ENCODE data around the gene RIT1. TPM values are rescaled to one million over a fixed set of nuclear protein-coding genes. Genes with fewer than 3 reads are reported as not detected.
A peak's percentile ranks its signal among the peaks of the same experiment; 100 is the strongest.

Gene RIT1
- total and polyA plus RNA-seq, 9 donors = 19.2 to 37.0 (median 25.6) TPM

DNA sequence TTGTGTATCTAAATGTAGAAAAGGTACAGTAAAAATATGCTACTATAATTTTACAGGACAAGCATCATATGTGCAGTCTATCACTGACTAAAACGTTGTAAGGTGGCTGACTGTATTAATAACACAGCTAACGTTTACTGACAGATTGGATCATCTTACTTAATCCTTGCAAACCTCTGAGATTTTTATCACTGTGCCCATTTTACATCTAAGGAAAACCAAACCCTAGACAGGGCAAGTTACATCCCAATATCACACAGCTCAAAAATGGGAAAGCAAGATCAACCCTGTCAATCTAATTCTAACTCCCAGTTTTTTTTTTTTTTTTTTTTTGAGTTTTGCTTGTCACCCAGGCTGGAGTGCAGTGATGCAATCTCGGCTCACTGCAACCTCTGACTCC lies 7.5 kb upstream of the RIT1 start:
- Histone ChIP-seq H3K9me3 (replicated peaks; ENCODE audit: control insufficient read depth, low read depth, low read length) (no peaks in the 10 kb centered on the region), H3K27ac (ENCODE audit: low read length) (no peak overlapping the region), H3K27me3 (ENCODE audit: control insufficient read depth, insufficient read depth, low read length) (no peaks in the 10 kb centered on the region), H3K36me3 (ENCODE audit: control insufficient read depth, insufficient read depth, low read length) (peaks cover 75% of the 10 kb centered on the region), H3K4me3 (ENCODE audit: low read length) (no peak overlapping the region), H3K4me1 (ENCODE audit: control insufficient read depth, insufficient read depth, low read length) (no peaks in the 10 kb centered on the region)
- DNase-seq = no peak
- 80% methylated on average over 2 of the region's 3 CpGs for WGBS (ENCODE audit: insufficient coverage)

DNA sequence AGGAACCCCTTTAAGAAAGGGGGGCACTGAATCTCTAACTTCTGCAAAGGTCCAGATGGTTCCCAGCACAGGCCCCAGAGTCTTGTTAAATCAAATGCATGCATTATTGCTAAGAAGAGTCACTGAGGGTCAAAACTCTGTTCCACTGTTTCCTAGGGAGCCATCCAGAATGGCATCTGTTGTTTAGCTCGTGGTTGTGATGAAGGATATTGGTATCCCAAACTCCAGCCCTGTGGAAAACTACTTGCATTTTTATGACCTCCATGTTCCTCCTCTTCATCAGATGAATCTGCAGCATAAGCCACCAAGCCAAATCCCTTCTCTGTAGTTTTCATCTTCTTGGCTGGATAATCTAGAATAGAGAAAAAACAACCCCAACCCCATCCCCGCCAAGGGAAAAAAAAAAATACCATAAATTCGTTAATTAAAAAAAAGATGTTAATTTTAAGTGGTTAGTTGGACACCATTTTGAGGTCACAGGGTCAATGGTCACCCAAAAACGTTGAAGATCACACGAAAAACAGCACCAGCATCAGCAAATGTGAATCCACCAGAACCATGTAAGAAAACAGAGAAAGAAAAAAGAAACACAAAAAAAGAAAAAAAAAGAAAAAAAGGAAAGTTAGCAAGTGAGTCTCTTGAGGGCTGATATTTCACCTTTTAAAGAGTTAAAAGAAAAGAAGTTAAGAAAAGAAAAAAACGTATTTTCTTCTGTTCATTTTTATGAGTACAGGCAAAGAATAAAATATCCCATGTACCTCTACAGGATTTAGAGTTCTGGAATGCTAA lies 3.0 kb upstream of the RIT1 start:
- Histone ChIP-seq H3K27me3 (ENCODE audit: control insufficient read depth, insufficient read depth, low read length) (no peaks in the 10 kb centered on the region), H3K4me1 (ENCODE audit: control insufficient read depth, insufficient read depth, low read length) (peaks cover 8% of the 10 kb centered on the region), H3K36me3 (ENCODE audit: control insufficient read depth, insufficient read depth, low read length) (peaks cover 56% of the 10 kb centered on the region), H3K4me3 (ENCODE audit: low read length) (no peak overlapping the region), H3K9me3 (replicated peaks; ENCODE audit: control insufficient read depth, low read depth, low read length) (no peaks in the 10 kb centered on the region), H3K27ac (ENCODE audit: low read length) (no peak overlapping the region)
- WGBS (ENCODE audit: insufficient coverage) = no CpG with 5 or more reads among the region's 6 CpGs
- DNase-seq = no peak

DNA sequence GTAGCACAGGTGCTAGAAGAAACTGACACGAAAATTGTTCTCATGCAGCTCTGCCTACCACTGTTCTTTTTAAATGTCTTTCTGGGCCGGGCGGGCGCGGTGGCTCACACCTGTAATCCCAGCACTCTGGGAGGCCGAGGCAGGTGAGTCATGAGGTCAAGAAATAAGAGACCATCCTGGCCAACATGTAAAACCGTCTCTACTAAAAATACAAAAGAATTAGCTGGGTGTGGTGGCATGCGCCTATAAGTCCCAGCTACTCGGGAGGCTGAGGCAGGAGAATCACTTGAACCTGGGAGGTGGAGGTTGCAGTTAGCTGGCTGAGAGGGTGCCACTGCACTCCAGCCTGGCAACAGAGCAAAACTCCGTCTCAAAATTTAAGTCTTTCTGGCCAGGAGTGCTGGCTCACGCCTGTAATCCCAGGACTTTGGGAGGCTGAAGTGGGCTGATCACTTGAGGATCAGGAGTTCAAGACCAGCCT lies 947 bp upstream of the RIT1 start:
- H3K4me3 ChIP-seq (ENCODE audit: low read length) = no peak overlapping the region
- no peaks in the 10 kb centered on the region for H3K27me3 ChIP-seq (ENCODE audit: control insufficient read depth, insufficient read depth, low read length)
- H3K4me1 ChIP-seq (ENCODE audit: control insufficient read depth, insufficient read depth, low read length) = peaks cover 8% of the 10 kb centered on the region
- WGBS (ENCODE audit: insufficient coverage) = 60% methylated on average over 1 of the region's 11 CpGs
- peak overlapping the region; percentile 82 for H3K27ac ChIP-seq (ENCODE audit: low read length)
- peaks cover 62% of the 10 kb centered on the region for H3K36me3 ChIP-seq (ENCODE audit: control insufficient read depth, insufficient read depth, low read length)
- H3K9me3 ChIP-seq (replicated peaks; ENCODE audit: control insufficient read depth, low read depth, low read length) = no peaks in the 10 kb centered on the region
- no peak for DNase-seq

DNA sequence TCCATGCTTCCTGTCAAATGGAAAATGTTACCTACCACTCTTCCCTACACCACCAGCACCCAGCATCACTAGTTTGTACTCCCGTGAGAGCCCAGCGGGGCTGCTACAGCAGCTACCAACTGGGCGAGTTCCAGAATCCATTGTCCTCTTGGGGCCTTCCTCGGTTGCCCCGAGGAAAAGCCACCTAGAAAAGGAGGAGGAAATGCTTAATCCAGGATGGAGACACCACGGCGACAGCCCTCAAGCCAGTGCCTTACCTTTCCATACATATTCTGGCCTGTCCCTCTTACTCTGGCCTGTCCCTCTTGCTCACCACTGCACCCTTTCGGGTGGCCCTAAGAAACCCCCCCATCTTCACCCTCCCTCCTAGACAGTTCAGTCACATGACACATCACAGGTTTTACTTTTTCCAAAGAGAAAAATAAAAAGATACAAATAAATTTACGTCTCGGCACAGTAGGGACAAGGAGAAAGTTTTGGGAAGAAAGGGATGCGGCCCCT lies 478 bp downstream of the RIT1 start:
- WGBS (ENCODE audit: insufficient coverage) = 8% methylated on average over 3 of the region's 11 CpGs
- peaks cover 55% of the 10 kb centered on the region for H3K36me3 ChIP-seq (ENCODE audit: control insufficient read depth, insufficient read depth, low read length)
- no peaks in the 10 kb centered on the region for H3K27me3 ChIP-seq (ENCODE audit: control insufficient read depth, insufficient read depth, low read length)
- peak; percentile 61 for DNase-seq
- H3K9me3 ChIP-seq (replicated peaks; ENCODE audit: control insufficient read depth, low read depth, low read length) = no peaks in the 10 kb centered on the region
- H3K27ac ChIP-seq (ENCODE audit: low read length) = peak overlapping the region; percentile 82
- peaks cover 8% of the 10 kb centered on the region for H3K4me1 ChIP-seq (ENCODE audit: control insufficient read depth, insufficient read depth, low read length)
- peak overlapping the region; percentile 69 for H3K4me3 ChIP-seq (ENCODE audit: low read length)

DNA sequence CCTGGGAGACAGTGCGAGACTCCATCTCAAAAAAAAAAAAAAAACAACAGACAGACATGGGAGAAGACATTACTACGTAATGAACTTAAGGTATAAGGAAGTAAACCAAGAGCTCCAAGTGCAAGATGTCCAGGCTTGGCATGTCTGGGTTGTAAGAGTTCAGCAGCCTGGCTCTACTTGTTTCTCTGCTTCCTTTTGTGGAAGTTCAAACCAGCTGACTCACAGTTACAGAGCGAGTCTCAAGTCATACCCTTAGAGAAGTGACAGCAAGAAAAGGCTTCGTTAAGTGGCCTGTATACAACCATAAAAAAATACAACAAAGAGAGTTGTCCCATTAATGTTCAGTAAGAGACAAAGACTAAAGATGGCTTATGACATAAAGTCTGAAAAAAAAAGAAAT lies 1.3 kb downstream of the RIT1 start:
- Histone ChIP-seq H3K4me3 (ENCODE audit: low read length) (no peak overlapping the region), H3K27ac (ENCODE audit: low read length) (no peak overlapping the region), H3K4me1 (ENCODE audit: control insufficient read depth, insufficient read depth, low read length) (peaks cover 8% of the 10 kb centered on the region), H3K9me3 (replicated peaks; ENCODE audit: control insufficient read depth, low read depth, low read length) (no peaks in the 10 kb centered on the region), H3K36me3 (ENCODE audit: control insufficient read depth, insufficient read depth, low read length) (peaks cover 52% of the 10 kb centered on the region), H3K27me3 (ENCODE audit: control insufficient read depth, insufficient read depth, low read length) (no peaks in the 10 kb centered on the region)
- DNase-seq = peak; percentile 59
- WGBS (ENCODE audit: insufficient coverage) = no CpG with 5 or more reads among the region's 4 CpGs

DNA sequence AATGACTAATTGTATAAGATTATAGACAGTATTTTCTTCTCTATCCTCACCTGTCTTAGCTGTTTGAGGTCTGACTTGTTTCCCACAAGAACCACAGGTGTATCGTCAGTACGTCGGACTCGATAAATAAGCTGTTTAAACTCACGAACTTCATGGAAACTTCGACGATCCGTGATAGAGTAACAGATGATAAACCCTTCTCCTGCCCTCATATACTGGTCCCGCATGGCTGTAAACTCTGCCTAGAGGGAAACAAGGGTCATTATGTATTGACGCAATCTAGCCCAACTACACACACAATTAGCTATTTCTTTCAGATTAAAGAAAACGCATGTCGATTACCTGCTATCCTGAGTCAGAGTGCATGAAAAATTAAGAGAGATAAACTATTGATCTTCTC lies 6.9 kb downstream of the RIT1 start:
- 96% methylated on average over 9 of the region's 12 CpGs for WGBS (ENCODE audit: insufficient coverage)
- Histone ChIP-seq H3K36me3 (ENCODE audit: control insufficient read depth, insufficient read depth, low read length) (peaks cover 68% of the 10 kb centered on the region), H3K27ac (ENCODE audit: low read length) (no peak overlapping the region), H3K9me3 (replicated peaks; ENCODE audit: control insufficient read depth, low read depth, low read length) (no peaks in the 10 kb centered on the region), H3K4me1 (ENCODE audit: control insufficient read depth, insufficient read depth, low read length) (no peaks in the 10 kb centered on the region), H3K4me3 (ENCODE audit: low read length) (no peak overlapping the region), H3K27me3 (ENCODE audit: control insufficient read depth, insufficient read depth, low read length) (no peaks in the 10 kb centered on the region)
- DNase-seq = no peak

DNA sequence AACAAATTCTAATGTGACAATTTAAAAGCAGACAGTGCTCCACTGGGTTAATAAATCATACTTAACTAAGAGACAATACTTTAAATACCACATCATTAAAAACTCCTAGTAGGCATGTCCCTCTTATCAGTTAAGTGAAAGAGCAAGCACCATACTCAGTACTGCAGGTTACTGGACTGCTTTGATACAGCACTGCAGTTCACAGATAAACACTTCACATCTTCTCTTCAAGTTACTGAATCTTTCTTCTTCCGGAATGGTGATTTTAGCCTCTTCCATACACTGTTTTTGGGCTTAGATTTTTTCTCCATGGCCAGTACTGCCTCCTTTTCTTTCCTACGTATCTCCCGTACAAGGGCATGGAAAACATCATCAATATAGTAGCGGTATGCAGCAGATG lies 11.0 kb downstream of the RIT1 start:
- H3K27ac ChIP-seq (ENCODE audit: low read length) = no peak overlapping the region
- H3K4me3 ChIP-seq (ENCODE audit: low read length) = no peak overlapping the region
- WGBS (ENCODE audit: insufficient coverage) = no CpG with 5 or more reads among the region's 4 CpGs
- H3K27me3 ChIP-seq (ENCODE audit: control insufficient read depth, insufficient read depth, low read length) = no peaks in the 10 kb centered on the region
- peaks cover 52% of the 10 kb centered on the region for H3K36me3 ChIP-seq (ENCODE audit: control insufficient read depth, insufficient read depth, low read length)
- no peaks in the 10 kb centered on the region for H3K4me1 ChIP-seq (ENCODE audit: control insufficient read depth, insufficient read depth, low read length)
- H3K9me3 ChIP-seq (replicated peaks; ENCODE audit: control insufficient read depth, low read depth, low read length) = no peaks in the 10 kb centered on the region
- DNase-seq = no peak

DNA sequence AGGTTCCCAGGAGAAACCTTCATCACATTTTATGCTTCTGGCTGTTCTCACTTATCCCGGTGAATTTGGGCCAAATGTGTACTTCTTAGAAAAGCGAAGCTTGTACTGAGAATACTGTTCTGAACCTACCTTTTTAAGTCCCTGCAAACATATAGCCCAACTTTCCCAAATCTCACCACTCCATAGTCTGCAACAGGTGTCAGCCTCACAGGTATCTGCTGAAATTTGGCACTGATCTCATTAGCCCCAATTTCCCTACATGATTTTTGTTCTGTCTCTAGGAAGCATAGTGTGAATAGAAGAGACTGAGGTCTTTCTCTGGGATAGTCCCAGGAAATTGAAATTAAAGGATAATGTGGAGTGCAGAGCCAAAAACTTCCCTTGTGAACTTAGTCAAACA lies 11.5 kb downstream of the RIT1 start:
- DNase-seq = no peak
- Histone ChIP-seq H3K36me3 (ENCODE audit: control insufficient read depth, insufficient read depth, low read length) (peaks cover 48% of the 10 kb centered on the region), H3K27ac (ENCODE audit: low read length) (no peak overlapping the region), H3K4me1 (ENCODE audit: control insufficient read depth, insufficient read depth, low read length) (no peaks in the 10 kb centered on the region), H3K4me3 (ENCODE audit: low read length) (no peak overlapping the region), H3K9me3 (replicated peaks; ENCODE audit: control insufficient read depth, low read depth, low read length) (no peaks in the 10 kb centered on the region), H3K27me3 (ENCODE audit: control insufficient read depth, insufficient read depth, low read length) (no peaks in the 10 kb centered on the region)
- 67% methylated on average over 1 of the region's 2 CpGs for WGBS (ENCODE audit: insufficient coverage)

DNA sequence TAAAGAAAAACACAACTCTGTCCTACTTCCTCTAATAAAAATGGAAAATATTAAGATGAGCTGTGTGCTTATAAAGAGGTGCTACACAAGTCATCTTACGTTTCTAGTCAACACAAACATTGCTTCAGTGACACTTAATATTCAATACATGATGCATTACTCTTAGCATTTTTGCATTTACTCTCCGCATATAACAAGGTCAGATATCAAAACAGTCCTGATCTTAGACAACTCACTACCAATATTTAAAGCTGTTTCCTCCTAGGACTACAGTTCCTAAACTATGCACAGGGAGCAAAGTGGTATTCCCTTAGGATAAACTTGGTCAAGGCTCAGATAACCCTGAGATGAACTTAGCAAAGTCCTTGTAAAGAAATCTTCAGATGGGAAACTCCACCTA lies 12.3 kb downstream of the RIT1 start:
- no peak overlapping the region for H3K4me3 ChIP-seq (ENCODE audit: low read length)
- H3K4me1 ChIP-seq (ENCODE audit: control insufficient read depth, insufficient read depth, low read length) = no peaks in the 10 kb centered on the region
- DNase-seq = no peak
- no CpG with 5 or more reads among the region's 2 CpGs for WGBS (ENCODE audit: insufficient coverage)
- peaks cover 40% of the 10 kb centered on the region for H3K36me3 ChIP-seq (ENCODE audit: control insufficient read depth, insufficient read depth, low read length)
- H3K27ac ChIP-seq (ENCODE audit: low read length) = no peak overlapping the region
- H3K27me3 ChIP-seq (ENCODE audit: control insufficient read depth, insufficient read depth, low read length) = no peaks in the 10 kb centered on the region
- H3K9me3 ChIP-seq (replicated peaks; ENCODE audit: control insufficient read depth, low read depth, low read length) = no peaks in the 10 kb centered on the region

DNA sequence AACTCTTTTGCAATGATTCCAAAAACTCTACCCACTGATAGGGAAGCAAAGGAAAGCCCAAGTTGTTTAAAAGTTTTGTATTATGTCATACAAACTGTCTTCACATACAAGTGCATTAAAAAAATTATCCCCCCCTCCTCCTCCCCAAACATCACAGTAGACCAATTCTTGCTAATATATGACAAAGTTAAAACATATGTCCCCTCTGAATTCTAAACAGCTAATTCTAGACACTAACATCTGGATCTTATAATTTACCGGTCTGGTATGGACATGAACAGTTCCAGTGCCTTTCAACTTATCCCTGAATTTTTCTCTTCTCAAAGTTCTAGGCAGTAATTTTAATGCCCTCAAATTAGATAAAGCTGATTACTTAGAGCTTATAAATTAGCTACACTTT lies 13.4 kb downstream of the RIT1 start:
- no CpG with 5 or more reads among the region's 1 CpG for WGBS (ENCODE audit: insufficient coverage)
- no peaks in the 10 kb centered on the region for H3K27me3 ChIP-seq (ENCODE audit: control insufficient read depth, insufficient read depth, low read length)
- peaks cover 9% of the 10 kb centered on the region for H3K4me1 ChIP-seq (ENCODE audit: control insufficient read depth, insufficient read depth, low read length)
- no peak for DNase-seq
- H3K9me3 ChIP-seq (replicated peaks; ENCODE audit: control insufficient read depth, low read depth, low read length) = no peaks in the 10 kb centered on the region
- peaks cover 35% of the 10 kb centered on the region for H3K36me3 ChIP-seq (ENCODE audit: control insufficient read depth, insufficient read depth, low read length)
- no peak overlapping the region for H3K27ac ChIP-seq (ENCODE audit: low read length)
- H3K4me3 ChIP-seq (ENCODE audit: low read length) = no peak overlapping the region
